HG02642 (cell line): Measurements from ENCODE around the gene SUCO.
"Not testable (repeated sequence)": the region's sequence is repeated elsewhere in the genome, so short reads cannot be mapped to it uniquely, and the experiment has no call there.

ENCODE experiments used
- ATAC-seq: cut with Tn5 transposase; IDR thresholded peaks from one replicate; pipeline ENCODE4 v1.9.1; 2021; ENCODE audit warnings: mild to moderate bottlenecking; ENCODE audit not compliant: unreplicated experiment, poor library complexity

SUCO gene, protein sequence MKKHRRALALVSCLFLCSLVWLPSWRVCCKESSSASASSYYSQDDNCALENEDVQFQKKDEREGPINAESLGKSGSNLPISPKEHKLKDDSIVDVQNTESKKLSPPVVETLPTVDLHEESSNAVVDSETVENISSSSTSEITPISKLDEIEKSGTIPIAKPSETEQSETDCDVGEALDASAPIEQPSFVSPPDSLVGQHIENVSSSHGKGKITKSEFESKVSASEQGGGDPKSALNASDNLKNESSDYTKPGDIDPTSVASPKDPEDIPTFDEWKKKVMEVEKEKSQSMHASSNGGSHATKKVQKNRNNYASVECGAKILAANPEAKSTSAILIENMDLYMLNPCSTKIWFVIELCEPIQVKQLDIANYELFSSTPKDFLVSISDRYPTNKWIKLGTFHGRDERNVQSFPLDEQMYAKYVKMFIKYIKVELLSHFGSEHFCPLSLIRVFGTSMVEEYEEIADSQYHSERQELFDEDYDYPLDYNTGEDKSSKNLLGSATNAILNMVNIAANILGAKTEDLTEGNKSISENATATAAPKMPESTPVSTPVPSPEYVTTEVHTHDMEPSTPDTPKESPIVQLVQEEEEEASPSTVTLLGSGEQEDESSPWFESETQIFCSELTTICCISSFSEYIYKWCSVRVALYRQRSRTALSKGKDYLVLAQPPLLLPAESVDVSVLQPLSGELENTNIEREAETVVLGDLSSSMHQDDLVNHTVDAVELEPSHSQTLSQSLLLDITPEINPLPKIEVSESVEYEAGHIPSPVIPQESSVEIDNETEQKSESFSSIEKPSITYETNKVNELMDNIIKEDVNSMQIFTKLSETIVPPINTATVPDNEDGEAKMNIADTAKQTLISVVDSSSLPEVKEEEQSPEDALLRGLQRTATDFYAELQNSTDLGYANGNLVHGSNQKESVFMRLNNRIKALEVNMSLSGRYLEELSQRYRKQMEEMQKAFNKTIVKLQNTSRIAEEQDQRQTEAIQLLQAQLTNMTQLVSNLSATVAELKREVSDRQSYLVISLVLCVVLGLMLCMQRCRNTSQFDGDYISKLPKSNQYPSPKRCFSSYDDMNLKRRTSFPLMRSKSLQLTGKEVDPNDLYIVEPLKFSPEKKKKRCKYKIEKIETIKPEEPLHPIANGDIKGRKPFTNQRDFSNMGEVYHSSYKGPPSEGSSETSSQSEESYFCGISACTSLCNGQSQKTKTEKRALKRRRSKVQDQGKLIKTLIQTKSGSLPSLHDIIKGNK (N-terminal part only)

GRCh38 chr1:172532700-172533512, at the start of gene SUCO:
Gene SUCO (plus strand): TSS chr1:172533150. CDS start chr1:172533436, 286 bp downstream.
- peak; percentile 89 for ATAC-seq

DNA sequence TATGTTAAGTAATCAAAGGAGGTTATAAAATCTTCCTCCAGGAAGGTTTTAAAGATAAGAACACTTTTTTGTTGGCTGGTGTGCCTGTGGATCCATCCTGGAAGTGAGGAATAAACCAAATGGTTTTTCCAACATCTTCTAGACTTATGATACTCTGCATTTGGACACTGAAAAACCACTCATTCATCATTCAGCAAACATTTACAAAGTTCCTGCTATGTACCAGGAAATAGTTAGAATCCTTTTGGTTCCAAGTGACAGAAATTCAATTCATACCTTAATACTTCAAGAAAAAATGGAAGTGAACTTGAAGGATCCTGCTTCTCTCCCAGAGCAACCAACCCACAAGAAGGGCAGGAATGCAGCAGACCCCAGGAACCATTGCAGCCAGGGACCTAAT, 49.5 kb upstream of the SUCO start:
- no peak for ATAC-seq

- ATAC-seq: no peak
Observed at GRCh38 chr1:172484252-172484651, 48.7 kb upstream of the SUCO start.

GRCh38 chr1:172485626-172486025, 47.3 kb upstream of the SUCO start:
- no peak for ATAC-seq

GRCh38 chr1:172486805-172487454, 46.0 kb upstream of the SUCO start:
- no peak for ATAC-seq

GRCh38 chr1:172487550-172487949, 45.4 kb upstream of the SUCO start:
- ATAC-seq: no peak

- no peak for ATAC-seq
Observed at GRCh38 chr1:172488393-172488792, 44.6 kb upstream of the SUCO start.

- no peak for ATAC-seq
Observed at GRCh38 chr1:172489847-172490246, 43.1 kb upstream of the SUCO start.

DNA sequence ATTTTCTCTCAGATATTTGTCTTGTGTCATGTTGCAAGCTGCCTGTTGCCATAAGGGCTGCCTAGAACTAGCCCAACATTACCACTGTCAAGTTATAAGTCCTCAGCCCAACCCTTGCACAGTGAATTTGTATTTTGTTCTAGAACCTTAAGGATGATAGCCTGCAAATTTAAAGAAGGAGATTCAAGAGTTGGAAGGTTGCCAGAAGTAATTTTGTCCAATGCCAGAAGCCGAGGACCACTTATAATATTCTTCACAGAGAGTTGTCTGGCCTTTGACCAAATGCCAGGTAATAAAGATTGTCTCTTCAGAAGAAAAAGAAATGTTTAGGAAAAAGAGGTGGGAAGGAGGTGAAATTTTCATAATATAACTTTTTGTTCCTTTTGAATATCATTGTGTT, 40.5 kb upstream of the SUCO start:
- no peak for ATAC-seq

GRCh38 chr1:172494166-172494565, 38.8 kb upstream of the SUCO start:
- no peak for ATAC-seq

- ATAC-seq: not testable (repeated sequence)
Observed at GRCh38 chr1:172496127-172496526, 36.8 kb upstream of the SUCO start.

GRCh38 chr1:172496678-172497077, 36.3 kb upstream of the SUCO start:
- no peak for ATAC-seq

DNA sequence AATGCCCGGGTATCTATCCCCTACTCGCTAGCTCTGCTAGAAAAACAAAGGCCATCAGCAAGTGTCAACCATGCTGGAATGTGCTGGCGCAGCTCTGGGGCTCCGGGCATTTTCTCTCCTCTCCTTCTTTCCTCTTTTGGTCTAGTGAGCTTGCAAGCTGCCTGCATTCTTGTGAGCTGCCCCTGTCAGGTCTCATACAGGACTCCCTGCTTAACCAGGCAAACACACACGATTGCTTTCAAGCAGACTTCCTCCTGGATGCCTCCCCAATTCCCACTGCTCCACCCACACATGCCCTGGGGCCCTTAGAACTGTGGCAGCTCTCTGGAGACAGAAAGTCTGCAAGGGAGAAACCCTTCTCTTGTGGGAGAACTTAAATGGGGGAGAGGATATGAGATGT, 35.7 kb upstream of the SUCO start:
- no peak for ATAC-seq

DNA sequence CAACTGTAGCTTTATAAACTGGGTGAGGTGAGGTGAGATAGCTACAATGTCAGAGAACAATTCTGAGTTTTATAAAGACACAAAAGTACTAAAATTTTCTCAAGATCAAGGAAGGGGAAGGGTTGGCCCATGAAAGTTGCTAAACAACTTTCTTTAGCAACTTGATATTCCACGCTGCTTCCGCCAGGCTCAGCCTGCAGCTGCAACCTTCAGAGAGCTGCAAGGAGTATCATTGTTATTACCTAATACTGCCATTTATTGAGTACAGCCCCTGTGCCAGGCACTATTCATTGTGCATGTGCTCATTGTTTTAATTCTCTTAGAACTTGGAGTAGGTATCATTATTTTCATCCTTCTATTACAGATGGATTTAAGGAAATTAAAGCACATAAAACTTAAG, 34.1 kb upstream of the SUCO start:
- no peak for ATAC-seq

DNA sequence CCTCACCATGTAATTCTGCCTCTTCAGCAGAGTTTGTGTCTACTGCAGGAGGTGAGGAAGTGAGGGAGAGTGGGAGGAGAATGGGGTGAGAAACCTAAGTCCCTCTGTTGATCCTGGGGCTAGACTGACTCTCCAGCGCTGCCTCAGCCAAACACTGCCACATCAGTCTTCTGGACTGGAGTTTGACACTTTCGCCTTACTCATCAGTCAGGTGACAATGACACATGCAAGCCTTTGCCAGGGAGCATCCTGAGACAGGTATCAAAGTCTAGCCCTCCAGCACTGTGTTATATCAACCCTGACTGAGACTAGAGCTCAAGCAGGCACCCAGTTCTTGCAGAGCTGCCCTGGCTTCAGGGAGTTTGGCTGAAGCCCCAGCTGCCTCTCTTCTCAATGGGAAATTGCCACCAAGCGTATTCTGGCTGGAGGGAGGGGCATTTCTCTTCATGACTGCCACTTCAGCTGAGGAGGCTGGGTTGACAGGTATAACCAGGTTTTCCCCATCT, 33.3 kb upstream of the SUCO start:
- no peak for ATAC-seq

- ATAC-seq: no peak
Observed at GRCh38 chr1:172500207-172500606, 32.7 kb upstream of the SUCO start.

GRCh38 chr1:172507741-172508140, 25.2 kb upstream of the SUCO start:
- ATAC-seq: no peak

GRCh38 chr1:172510479-172510878, 22.5 kb upstream of the SUCO start:
- ATAC-seq: no peak

GRCh38 chr1:172512591-172512990, 20.4 kb upstream of the SUCO start:
- ATAC-seq: no peak
